Smooth muscle cell (in vitro differentiated cells): ENCODE data around the gene ATXN1. TPM values are rescaled to one million over a fixed set of nuclear protein-coding genes. Genes with fewer than 3 reads are reported as not detected.

ENCODE experiments used
- DNase-seq: peaks from one replicate; lab custom pipeline; 2025; ENCODE audit not compliant: unreplicated experiment; lab: John Stamatoyannopoulos, UW
- H2AFZ ChIP-seq: fragments of 200-600 bp; sonication (generic); 2 replicates; pipeline ENCODE4 v1.6.0; 2016; ENCODE audit warnings: antibody characterized with exemption, low read depth, mild to moderate bottlenecking
- H3F3A ChIP-seq: fragments of 200-600 bp; sonication (generic); 2 replicates; pipeline ENCODE4 v1.6.0; 2017; ENCODE audit warnings: antibody characterized with exemption, low read depth
- H3K27ac ChIP-seq: fragments of 200-600 bp; sonication (generic); 2 replicates; pipeline ENCODE4 v1.5.1; 2016; ENCODE audit warnings: low read depth, mild to moderate bottlenecking
- H3K27me3 ChIP-seq: fragments of 200-600 bp; sonication (generic); 2 replicates; pipeline ENCODE4 v1.6.1; 2016; ENCODE audit warnings: low read depth, mild to moderate bottlenecking
- H3K36me3 ChIP-seq: fragments of 200-600 bp; sonication (generic); 2 replicates; pipeline ENCODE4 v1.5.1; 2016; ENCODE audit warnings: low read depth
- H3K4me1 ChIP-seq: fragments of 200-600 bp; sonication (generic); 2 replicates; pipeline ENCODE4 v1.5.1; 2016; ENCODE audit warnings: low read depth
- H3K4me2 ChIP-seq: fragments of 200-600 bp; sonication (generic); 2 replicates; pipeline ENCODE4 v1.6.0; 2016; ENCODE audit warnings: mild to moderate bottlenecking
- H3K4me3 ChIP-seq: fragments of 200-600 bp; sonication (generic); 2 replicates; pipeline ENCODE4 v1.5.1; 2016; ENCODE audit warnings: mild to moderate bottlenecking
- H3K79me2 ChIP-seq: fragments of 200-600 bp; sonication (generic); 2 replicates; pipeline ENCODE4 v1.6.0; 2016; ENCODE audit warnings: low read depth, mild to moderate bottlenecking
- H3K9ac ChIP-seq: fragments of 200-600 bp; sonication (generic); 2 replicates; pipeline ENCODE4 v1.6.0; 2016; ENCODE audit warnings: low read depth
- H3K9me3 ChIP-seq: fragments of 200-600 bp; sonication (generic); replicated peaks from 2 replicates; pipeline ENCODE4 v1.5.1; 2016; ENCODE audit warnings: low read depth
- H4K20me1 ChIP-seq: fragments of 200-600 bp; sonication (generic); 2 replicates; pipeline ENCODE4 v1.6.0; 2016; ENCODE audit warnings: low read depth
- CTCF ChIP-seq: fragments of 200-600 bp; sonication (generic); IDR thresholded peaks from 2 replicates; pipeline ENCODE4 v1.5.1; 2017; ENCODE audit warnings: borderline replicate concordance, mild to moderate bottlenecking, antibody characterized with exemption; ENCODE audit not compliant: insufficient read depth, poor library complexity, severe bottlenecking
- WGBS: methylation state at CpG from one replicate; pipeline ENCODE4 v1.1.7; 2016; ENCODE audit warnings: low lambda C conversion rate; 5-methylcytosine and 5-hydroxymethylcytosine counted together
- polyA plus RNA-seq: library from polyadenylated mRNA; unstranded; fragments of >200 nt; fragmentation: Nextera tagmentation; extraction: Ambion mirVana; gene quantifications from 2 replicates; pipeline ENCODE4 v1.2.1, GENCODE V29; 2016
- total RNA-seq: library from RNA; depleted of rRNA; stranded (reverse); fragments of >200 nt; gene quantifications from 2 replicates; pipeline ENCODE4 v1.2.3, GENCODE V29; 2014

ATXN1 gene
- total and polyA plus RNA-seq, 2 experiments from 2014 or later = 17.9 to 40.6 TPM

- Histone ChIP-seq H3K27me3 (no peaks in the 10 kb centered on the region), H4K20me1 (no peaks in the 10 kb centered on the region), H3K4me1 (no peaks in the 10 kb centered on the region), H2AFZ (no peak overlapping the region), H3F3A (no peaks in the 10 kb centered on the region), H3K4me3 (no peak overlapping the region), H3K27ac (no peak overlapping the region), H3K36me3 (no peaks in the 10 kb centered on the region), H3K9ac (no peak overlapping the region), H3K9me3 (no peaks in the 10 kb centered on the region), H3K79me2 (no peaks in the 10 kb centered on the region), H3K4me2 (no peak overlapping the region)
- no peak for DNase-seq
- WGBS = 82% methylated on average over 6 of the region's 6 CpGs
- TF ChIP-seq CTCF = no peak
Observed at GRCh38 chr6:16258709-16259075, 502.6 kb downstream of the ATXN1 start.

GRCh38 chr6:16257999-16258708 is 503.1 kb downstream of the ATXN1 start:
- no peak overlapping the region for H2AFZ ChIP-seq
- H3K9ac ChIP-seq = no peak overlapping the region
- H3K4me2 ChIP-seq = no peak overlapping the region
- WGBS = 37% methylated on average over 7 of the region's 7 CpGs
- TF ChIP-seq CTCF = no peak
- H3K79me2 ChIP-seq = no peaks in the 10 kb centered on the region
- H3K9me3 ChIP-seq = no peaks in the 10 kb centered on the region
- no peaks in the 10 kb centered on the region for H3K4me1 ChIP-seq
- no peak overlapping the region for H3K4me3 ChIP-seq
- H3K27me3 ChIP-seq = no peaks in the 10 kb centered on the region
- H3F3A ChIP-seq = no peaks in the 10 kb centered on the region
- DNase-seq = no peak
- no peaks in the 10 kb centered on the region for H4K20me1 ChIP-seq
- no peaks in the 10 kb centered on the region for H3K36me3 ChIP-seq
- no peak overlapping the region for H3K27ac ChIP-seq

GRCh38 chr6:16256781-16257180 is 504.5 kb downstream of the ATXN1 start:
- H3K36me3 ChIP-seq = no peaks in the 10 kb centered on the region
- no peak overlapping the region for H2AFZ ChIP-seq
- H3K9me3 ChIP-seq = no peaks in the 10 kb centered on the region
- H3K27me3 ChIP-seq = no peaks in the 10 kb centered on the region
- no peak overlapping the region for H3K9ac ChIP-seq
- no peaks in the 10 kb centered on the region for H4K20me1 ChIP-seq
- no peaks in the 10 kb centered on the region for H3K79me2 ChIP-seq
- no peaks in the 10 kb centered on the region for H3K4me1 ChIP-seq
- H3F3A ChIP-seq = no peaks in the 10 kb centered on the region
- no peak for DNase-seq
- no peak overlapping the region for H3K27ac ChIP-seq
- peak overlapping the region; percentile 17 for H3K4me2 ChIP-seq
- WGBS = 34% methylated on average over 2 of the region's 2 CpGs
- TF ChIP-seq CTCF = no peak
- no peak overlapping the region for H3K4me3 ChIP-seq

- Histone ChIP-seq H3K4me2 (no peak overlapping the region), H3K27ac (no peak overlapping the region), H3K4me1 (peaks cover 5% of the 10 kb centered on the region), H3K9me3 (no peaks in the 10 kb centered on the region), H3K4me3 (no peak overlapping the region), H4K20me1 (no peaks in the 10 kb centered on the region), H3K27me3 (no peaks in the 10 kb centered on the region), H2AFZ (no peak overlapping the region), H3F3A (no peaks in the 10 kb centered on the region), H3K9ac (no peak overlapping the region), H3K36me3 (no peaks in the 10 kb centered on the region), H3K79me2 (no peaks in the 10 kb centered on the region)
- no peak for DNase-seq
- no peak for TF ChIP-seq CTCF
- WGBS = 94% methylated on average over 9 of the region's 9 CpGs
Observed at GRCh38 chr6:16254535-16254934, 506.7 kb downstream of the ATXN1 start.
